NB4 (cell line): ENCODE measurements around the gene MYCBPAP.

Experiments
- TF ChIP-seq, protein P1 (sequence below): IDR thresholded peaks from one replicate; pipeline ENCODE4 v1.5.1; 2012; ENCODE audit warnings: low read depth, low read length
- TF ChIP-seq, protein P2 (sequence below): IDR thresholded peaks from 2 replicates; pipeline ENCODE4 v1.6.1; 2011; ENCODE audit warnings: low read depth, low read length

DNA sequence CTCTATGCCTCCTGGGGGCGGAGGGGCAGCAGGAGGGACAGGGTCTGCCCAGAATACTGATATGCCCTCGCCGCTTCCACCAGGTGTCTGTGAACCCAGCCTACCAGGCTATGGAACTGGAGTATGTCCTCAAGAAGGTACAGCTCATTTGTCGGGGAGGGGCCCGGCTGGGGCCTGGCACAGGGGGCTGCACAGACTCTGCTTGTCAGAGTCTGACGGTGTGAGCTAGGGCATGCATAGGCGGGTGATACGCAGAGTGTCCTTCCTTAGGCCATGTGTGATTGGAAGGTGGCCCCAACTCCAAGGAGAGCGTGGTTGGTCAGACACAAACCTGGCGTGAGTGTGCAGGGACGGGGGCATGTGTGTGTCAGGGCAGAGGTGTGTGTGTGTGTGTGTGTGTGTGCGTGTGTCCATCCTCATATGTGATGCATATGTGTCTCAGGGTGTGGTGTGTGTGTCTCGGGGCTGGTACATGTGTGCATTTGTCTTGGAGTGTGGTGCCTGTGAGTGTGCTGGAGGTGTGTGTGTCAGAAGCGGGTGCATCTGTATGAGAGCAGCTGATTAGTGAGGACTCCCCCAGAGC lies 46.6 kb upstream of the MYCBPAP start:
- TF ChIP-seq, protein P1, sequence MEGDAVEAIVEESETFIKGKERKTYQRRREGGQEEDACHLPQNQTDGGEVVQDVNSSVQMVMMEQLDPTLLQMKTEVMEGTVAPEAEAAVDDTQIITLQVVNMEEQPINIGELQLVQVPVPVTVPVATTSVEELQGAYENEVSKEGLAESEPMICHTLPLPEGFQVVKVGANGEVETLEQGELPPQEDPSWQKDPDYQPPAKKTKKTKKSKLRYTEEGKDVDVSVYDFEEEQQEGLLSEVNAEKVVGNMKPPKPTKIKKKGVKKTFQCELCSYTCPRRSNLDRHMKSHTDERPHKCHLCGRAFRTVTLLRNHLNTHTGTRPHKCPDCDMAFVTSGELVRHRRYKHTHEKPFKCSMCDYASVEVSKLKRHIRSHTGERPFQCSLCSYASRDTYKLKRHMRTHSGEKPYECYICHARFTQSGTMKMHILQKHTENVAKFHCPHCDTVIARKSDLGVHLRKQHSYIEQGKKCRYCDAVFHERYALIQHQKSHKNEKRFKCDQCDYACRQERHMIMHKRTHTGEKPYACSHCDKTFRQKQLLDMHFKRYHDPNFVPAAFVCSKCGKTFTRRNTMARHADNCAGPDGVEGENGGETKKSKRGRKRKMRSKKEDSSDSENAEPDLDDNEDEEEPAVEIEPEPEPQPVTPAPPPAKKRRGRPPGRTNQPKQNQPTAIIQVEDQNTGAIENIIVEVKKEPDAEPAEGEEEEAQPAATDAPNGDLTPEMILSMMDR, result no peak
- TF ChIP-seq, protein P2, sequence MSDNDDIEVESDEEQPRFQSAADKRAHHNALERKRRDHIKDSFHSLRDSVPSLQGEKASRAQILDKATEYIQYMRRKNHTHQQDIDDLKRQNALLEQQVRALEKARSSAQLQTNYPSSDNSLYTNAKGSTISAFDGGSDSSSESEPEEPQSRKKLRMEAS, result no peak
